ENCODE data around the gene MTMR3. TPM values are rescaled to one million over a fixed set of nuclear protein-coding genes. Genes with fewer than 3 reads are reported as not detected.
"Not testable (repeated sequence)": the region's sequence is repeated elsewhere in the genome, so short reads cannot be mapped to it uniquely, and the experiment has no call there.

The MTMR3 gene
- 11.8 and 12.2 TPM in 2 replicates for total RNA-seq (2014; rRNA removed; shearing (Covaris generic))

DNA sequence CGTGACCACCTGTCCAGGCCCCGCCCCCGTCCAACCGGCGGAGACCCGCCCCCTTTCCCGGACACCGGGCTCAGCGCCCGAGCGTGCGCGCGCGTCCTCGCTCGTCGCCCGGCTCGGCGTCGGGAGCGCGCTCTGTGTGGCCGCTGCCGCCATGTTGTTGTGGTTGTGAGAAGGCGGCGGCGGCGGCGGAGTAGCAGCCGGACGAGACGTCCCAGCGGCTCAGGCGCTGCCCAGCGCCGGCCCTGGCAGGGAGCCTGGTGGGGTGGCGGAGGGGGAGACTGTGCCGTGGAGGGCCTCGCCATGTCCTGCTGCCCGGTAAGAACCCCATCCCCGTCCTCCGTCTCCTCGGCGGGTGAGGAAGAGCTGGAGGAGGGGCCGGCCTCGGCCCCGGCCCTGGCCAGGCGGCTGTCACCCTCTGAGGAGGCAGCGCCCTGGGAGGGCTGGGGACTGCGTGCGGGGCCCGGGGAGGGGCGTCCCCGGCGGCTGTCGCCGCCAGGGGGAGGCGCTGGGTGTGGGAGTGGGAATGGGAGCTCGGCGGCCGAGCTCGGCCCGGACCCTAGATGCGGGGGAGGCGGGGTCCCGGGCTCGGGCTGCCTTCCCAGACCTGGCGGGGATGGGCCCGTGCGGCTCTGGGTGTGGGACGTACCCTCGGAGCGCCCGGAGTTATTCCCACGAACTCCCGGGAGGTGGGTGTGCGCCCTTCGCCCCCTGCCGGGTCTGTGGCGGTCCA, at the start of gene MTMR3:
Gene MTMR3 (plus strand): TSS at position 130 of the 730 bp plus-strand sequence. CDS start 87,886 bp downstream, outside the sequence.
- peak; percentile 96 for DNase-seq (ENCODE audit: low read depth)

DNA sequence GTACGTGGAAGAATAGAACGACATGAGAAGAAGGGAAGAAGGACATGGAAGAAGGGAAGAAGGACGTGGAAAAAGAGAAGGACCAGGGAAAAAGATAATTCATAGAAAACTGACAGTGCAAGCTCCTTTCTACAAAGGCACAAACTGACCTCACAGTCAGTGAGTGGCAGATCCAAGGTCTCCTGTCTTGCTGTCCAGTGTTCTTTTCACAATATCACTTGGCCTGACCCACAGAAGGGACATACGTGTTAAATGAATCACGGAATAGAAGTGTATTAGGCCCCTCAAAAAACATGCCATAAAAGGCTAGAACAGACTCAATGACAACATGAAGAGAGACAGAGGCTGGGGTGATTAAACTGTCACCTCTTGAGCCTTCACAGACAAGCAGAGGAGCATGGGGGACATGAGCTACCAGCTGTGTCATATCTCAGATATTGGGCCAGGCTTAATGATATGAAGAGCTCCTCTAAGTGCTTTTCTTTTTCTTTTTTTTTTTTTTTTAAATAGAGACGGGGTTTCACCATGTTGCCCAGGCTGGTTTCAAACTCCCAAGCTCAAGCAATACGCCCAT, 49.5 kb upstream of the MTMR3 start:
- no peak for DNase-seq (ENCODE audit: low read depth)

DNA sequence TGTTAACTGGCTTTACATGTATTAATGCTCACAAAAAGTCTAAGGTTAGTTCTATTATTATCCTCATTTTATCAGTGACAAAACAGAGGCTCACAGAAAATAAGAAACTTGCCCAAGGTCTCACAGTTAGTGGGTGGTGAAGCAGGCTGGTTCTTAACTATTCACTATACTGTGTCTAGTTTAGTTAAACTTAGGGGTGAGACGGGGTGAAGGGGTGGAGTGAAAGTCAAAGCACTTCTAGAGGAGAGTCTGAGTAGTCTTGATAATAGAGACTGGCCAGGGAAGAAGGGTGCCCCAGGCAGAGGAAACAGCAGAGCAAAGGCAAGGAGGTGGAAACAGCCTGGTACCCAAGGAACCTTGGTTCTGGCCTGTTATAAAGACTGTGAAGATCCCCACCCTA, 48.9 kb upstream of the MTMR3 start:
- DNase-seq (ENCODE audit: low read depth) = no peak

DNA sequence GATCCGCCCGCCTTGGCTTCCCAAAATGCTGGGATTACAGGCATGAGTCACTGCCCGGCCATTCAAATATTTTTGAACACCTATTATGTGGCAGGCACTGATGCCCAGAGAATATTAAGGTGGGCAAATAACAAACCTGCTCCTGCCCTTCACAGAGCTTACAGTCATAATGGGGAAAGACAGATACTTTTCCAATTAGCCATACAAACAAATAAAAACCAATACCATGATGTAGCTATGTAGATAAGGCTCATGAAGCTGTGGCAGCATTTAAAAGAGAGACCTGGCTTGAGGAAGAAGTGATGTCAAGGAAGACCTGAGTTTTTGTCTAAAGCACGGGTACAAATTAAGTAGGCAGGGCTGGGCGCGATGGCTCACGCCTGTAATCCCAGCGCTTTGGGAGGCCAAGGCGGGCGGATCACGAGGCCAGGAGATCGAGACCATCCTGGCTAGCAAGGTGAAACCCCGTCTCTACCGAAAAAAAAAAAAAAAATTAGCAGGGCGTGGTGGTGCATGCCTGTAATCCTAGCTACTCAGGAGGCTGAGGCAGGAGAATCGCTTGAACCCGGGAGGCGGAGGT, 46.1 kb upstream of the MTMR3 start:
- DNase-seq (ENCODE audit: low read depth) = not testable (repeated sequence)

DNA sequence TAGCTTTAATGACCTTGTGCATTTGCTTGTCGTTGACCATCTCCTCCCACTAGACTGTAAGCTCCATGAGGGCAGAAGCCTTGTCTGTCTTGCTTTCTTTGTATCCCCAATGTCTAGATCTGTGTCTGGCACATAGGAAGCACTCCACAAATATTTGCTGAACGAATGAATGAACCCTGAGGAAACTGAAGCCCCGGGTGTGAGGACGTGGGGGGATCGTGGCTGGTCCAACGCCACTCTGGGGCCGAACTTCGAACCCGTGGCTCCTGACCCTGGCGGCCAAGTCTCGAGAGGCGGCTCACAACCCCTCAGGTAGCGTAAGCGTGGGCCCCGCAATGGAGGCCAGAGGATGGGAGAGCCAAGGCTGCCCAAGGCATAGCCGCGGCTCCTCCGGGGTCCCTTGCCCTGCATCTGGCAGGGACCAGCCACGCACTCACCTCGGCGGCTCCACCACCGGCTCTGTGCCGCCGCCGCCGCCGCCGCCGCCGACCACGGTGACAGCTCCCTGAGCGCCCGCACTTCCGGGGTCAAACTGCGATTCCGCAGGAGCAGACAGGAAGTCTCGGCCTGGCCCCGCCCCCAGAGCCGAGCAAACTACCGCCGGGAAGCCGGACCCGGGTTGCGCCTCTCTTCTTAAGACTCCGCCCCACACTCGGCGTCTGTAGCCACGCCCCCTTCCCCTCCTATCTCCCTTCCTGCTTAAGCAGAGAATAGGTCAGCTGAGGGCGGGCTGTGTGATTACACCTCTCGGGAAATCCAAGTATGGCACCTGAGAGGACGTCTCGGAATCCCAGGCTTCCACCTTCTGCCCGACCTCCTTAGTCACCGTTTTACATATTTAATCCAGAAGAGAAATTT, 45.0 kb upstream of the MTMR3 start, which contains the start of gene ASCC2:
Gene ASCC2 (minus strand): TSS at position 534 of the 858 bp plus-strand sequence. CDS start 5,949 bp downstream, outside the sequence.
- DNase-seq (ENCODE audit: low read depth) = peak; percentile 98

DNA sequence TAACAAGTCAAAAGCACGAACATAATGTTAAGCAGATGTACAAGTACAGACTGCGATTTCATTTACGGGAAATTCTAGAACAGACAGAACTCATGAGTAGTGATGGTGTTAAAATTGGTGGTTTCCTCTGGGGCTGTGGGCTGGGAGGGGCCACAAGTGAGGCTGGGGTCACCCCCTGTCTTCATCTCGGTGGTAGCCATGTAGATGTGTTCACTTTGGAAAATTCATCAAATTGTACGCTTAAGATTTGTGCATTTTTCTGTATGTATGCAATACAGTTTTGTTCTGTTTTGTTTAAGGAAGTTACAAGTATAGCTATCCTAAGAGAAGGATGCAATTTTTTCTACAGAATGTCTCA, 44.4 kb upstream of the MTMR3 start:
- no peak for DNase-seq (ENCODE audit: low read depth)

DNA sequence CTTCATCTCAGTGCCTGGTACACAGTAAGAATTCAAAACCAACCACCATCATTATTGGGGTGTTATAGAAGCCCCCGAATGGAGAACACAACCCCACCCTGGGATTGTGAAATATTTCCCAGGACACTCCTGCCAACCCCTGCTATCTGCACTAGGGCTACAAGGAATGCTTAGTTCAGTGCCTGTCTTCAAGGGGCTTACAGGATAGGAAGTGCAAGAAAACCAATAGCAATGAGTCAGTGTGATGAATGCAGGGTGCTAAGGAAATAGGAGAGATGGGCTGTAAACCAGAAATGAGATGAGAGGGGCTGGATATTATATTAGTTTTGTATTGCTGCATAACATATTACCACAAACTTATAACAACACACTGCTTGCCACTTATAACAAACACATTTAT, 43.9 kb upstream of the MTMR3 start:
- no peak for DNase-seq (ENCODE audit: low read depth)

DNA sequence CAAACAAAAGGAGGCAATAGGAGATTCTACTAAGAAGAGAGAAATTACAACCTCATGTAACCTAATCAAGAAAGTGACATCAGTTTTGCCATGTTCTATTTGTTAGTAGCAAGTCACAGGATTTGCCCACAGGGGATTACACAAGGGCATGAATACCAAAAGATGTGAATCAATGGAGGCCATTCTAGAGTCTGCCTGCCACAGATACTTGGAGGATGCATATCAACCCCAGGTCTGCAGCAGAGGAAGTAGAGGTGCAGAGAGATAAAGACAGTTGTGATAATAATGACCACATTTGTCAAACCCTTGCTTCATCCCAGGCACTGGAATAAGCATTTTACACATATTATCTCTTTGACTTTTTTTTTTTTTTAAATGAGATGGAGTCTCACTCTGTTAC, 42.5 kb upstream of the MTMR3 start:
- no peak for DNase-seq (ENCODE audit: low read depth)

DNA sequence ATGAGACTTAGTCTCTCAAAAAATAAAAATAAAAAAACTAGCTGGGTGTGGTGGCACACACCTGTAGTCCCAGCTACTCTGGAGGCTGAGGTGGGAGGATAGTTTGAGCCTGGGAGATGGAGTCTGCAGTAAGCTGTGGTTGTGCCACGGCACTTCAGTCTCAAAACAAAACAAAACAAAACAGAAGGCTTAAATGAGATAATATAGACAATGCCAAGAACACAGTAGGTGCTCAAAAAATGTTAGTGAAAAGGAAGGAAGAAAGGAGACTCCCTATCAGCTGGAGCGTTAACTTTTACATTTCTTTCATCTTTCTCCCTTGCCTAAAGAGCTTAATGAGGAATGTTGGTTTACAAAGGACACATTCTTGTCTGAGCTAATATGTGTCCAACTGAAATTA, 40.8 kb upstream of the MTMR3 start:
- no peak for DNase-seq (ENCODE audit: low read depth)

DNA sequence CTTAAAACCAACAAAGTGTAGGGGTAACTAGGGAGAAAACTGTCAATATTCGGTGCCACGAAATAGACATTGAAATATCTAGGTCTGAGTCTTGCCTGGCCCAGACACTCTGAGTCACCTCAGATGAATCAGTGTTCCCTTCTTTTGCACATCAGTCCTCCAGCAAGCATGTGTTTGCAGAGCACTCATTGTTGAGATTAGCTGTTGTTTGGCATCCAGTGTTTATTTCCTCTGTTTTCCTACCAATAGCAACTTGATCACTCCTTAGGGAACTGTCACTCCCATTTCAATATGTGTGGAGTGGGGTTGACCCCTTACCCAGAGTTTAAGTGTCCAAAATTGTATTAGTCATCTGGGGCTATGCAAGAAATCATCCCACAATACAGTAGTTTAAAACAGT, 40.2 kb upstream of the MTMR3 start:
- peak; percentile 83 for DNase-seq (ENCODE audit: low read depth)

DNA sequence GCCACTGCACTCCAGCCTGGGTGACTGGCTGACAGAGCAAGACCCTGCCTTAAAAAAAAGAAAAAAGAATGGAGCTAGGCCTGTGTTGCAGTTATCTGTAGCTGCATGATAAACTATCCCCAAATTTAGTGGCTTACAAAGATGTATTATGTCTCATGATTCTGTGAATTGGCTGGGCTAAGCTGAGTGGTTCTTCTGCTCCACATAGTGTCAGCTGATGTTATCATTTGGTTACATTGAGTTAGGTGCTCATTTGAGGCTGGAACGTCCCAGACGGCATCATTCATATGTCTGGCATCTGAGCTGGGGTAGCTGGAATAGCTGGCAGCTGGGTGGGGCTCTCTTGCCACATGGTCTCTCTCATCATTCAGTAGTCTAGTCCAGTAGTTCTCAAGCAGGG, 36.7 kb upstream of the MTMR3 start:
- no peak for DNase-seq (ENCODE audit: low read depth)

DNA sequence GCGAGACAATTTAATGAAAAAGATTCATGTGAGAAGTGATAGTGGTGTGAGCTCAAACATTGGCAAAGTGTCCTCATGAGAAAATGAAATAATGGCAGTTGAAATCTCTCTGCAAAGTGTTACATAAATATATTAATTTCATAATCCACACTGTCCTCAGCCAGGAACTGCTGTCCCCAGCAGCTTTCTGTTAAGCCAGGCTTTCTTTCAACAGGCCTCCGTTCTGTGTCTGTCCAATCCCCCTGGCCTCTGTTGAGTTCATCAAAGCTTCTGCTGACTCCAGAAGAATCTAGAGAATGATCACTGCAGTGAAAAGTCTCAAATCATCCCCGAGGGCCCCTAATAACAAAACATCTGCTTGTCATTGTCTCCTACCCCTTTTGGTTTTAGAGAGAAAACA, 34.9 kb upstream of the MTMR3 start:
- no peak for DNase-seq (ENCODE audit: low read depth)

DNA sequence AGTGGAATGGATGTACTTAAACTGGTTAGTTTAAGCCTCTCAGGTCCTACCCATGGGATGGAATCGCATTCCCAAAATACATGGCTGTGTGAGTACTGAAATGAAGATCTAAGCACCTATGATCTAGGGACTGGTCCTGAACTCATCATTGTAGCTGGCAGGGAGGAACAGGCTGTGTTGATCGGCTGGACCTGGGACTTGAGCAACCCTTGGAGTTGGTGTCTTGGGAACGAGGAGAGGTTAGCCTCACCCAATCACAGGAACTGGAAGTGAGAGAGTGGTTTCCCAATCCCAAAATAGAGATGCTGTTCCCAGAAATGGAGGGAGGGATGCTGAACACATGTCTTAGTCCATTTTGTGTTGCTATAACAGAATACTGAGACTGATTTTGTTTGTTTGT, 28.5 kb upstream of the MTMR3 start:
- no peak for DNase-seq (ENCODE audit: low read depth)

DNA sequence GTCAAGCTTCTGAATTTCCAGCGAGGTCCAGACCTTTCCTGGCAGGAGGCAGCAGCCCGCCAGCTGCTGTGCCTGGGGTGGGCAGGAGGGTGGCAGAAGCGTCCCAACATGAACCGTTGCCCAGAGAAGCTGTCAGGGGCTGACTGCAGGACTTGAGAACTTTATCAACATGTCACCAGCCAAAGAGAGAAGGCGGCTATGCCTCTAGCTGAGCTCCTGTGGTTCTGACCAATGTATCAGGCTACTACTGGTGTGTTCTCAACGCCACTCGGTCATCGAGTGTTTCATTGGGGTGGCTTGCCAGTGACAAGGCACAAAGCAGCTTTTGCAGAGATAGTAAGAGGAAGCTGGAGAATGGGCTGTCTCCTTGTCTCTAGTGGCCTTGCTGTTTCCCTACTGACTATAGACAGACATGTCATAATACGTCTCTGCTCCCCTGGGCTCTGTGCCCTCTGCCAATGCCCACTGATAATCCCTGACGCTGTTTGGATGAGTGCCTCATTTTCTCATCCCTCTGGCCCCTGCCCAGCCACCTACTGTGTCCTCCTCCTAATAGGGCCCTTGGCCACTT, 27.3 kb upstream of the MTMR3 start:
- DNase-seq (ENCODE audit: low read depth) = no peak

DNA sequence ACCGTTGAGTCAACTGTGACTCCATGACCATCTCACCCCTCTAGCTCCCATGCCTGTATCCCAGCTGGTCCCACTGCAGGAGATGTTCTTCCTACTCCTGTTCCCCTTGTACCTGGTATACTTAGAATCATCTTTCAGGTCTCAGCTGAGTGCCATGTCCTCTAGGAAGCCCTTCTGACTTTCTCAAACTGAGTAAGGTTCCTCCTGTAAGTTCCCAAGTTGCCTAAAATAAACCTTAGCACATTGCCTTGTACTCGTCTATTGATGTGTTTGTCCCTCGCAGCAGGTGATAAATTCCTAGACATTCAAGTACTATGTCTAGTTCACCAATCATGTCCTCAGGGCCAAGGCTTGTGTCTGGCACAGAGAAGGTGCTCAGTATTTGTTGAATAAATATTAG, 26.5 kb upstream of the MTMR3 start:
- DNase-seq (ENCODE audit: low read depth) = no peak

DNA sequence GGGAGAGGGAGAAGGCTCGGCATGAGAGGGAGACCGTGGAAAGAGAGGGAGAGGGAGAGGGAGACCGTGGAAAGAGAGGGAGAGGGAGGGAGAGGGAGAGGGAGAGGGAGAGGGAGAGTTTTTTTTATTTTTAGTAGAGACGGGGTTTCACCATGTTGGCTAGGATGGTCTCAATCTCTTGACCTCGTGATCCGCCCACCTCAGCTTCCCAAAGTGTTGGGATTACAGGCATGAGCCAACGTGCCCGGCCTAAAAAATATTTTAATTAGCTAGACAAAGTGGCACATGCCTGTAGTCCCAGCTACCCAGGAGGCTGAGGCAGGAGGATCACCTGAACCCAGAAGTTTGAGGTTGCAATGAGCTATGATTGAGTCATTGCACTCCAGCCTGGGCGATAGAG, 23.9 kb upstream of the MTMR3 start:
- not testable (repeated sequence) for DNase-seq (ENCODE audit: low read depth)

DNA sequence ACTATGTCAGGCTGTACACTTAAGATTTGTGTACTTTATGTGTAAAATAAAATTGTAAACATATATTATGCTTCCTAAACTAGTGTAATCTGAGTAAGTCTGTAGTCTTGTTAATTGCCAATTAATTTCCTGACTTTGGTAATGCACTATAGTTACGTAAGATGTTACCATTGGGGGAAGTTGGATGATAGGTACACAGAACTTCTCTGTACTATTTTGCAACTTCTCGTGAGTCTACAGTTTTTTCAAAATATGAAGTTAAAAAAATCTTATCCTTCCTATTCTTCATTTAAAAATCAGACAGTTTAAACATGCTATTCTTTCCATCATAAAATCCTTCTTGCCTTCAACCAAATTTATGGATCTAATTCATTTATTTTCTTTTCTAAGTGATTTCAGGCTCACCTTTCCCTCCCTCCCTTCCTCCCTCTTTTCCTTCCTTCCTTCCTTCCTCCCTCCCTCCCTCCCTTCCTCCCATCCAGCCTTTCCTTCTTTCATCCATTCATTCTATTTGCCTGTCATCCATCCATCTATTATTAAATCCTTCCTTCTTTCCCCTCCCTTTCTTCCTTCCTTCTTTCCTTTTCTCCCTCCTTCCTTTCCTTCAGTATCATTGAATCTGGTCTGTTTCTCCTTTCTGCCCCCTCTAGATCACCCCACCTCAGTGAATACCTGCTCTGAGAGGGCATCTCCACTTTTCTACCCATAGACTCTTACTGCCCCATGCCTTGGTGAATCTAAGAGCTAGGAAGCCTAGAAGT, 22.8 kb upstream of the MTMR3 start:
- DNase-seq (ENCODE audit: low read depth) = no peak

DNA sequence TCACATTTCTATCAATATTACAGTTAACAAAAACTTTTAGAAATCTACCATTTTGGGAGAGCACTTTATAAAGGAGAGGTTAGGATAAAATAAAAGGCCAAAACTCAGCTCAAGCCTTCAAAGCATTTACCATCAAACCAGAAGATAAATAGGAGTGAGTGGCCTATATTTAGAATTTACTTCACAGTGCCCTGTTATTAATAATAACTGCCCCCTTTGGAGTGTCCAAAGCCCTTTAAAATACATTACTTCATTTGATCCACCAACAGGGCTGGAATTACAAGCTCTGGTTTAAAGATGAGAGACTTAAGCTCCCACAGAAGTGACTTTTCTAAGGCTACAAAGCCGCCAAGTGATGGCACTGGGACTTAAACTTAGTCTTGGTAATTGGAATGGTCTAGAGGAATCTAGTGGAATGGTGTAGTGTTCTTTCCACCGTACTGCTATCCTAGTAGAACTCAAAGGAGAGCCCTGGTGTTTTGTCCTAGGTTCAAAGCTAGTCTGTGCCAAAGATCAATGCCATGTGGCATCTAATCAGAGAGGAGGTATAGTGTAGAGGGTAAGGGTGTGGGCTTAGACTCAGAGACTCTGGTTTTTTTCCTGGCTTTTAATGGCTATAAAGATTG, 21.2 kb upstream of the MTMR3 start:
- no peak for DNase-seq (ENCODE audit: low read depth)

DNA sequence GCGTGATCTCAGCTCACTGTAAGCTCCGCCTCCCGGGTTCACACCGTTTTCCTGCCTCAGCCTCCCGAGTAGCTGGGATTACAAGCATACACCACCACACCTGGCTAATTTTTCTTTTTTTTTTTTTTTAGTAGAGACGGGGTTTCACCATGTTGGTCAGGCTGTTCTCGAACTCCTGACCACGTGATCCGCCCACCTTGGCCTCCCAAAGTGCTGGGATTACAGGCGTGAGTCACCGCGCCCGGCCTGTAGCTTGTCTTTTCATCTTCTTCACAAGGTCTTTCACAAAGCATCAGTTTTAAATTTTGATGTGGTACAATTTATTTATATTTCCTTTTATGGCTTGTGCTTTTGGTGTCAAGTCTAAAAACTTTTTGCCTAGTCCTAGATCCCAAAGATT, 17.4 kb upstream of the MTMR3 start:
- DNase-seq (ENCODE audit: low read depth) = not testable (repeated sequence)

DNA sequence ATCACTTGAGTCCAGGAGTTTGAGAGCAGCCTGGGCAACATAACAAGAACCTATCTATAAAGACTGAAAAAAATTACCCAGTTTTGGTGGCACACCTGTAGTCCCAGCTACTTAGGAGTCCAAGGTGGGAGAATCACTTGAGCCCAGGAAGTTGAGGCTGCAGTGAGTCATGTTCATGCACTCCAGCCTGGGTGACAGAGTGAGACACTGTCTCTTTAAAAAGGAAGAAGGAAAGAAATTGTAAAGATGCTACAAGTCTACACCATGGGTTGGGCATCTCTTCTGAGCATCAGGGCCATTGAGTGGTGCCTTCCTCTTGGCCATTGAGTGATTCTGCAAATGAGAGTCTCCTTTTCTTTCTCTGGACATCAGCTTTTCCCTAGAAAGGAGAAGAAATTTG, 15.7 kb upstream of the MTMR3 start:
- no peak for DNase-seq (ENCODE audit: low read depth)

DNA sequence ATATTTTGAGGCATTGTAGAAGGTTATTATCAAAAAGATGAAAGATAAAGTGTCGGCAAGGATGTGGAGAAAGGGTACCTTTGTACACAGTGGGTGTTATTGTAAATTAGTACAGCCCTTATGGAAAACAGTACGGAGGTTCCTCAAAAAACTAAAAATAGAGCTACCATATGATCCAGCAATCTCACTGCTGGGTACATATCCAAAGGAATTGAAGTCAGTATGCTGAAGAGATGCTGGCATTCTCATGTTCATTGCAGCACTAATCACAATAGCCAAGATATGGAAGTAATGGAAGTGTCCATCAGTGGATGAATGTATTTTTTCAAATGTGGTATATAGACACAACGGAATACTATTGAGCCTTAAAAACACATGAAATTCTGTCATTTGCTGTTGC, 15.1 kb upstream of the MTMR3 start:
- DNase-seq (ENCODE audit: low read depth) = no peak

Measured in Daoy (cell line).